ENCODE results near the gene TOB1.

- TF ChIP-seq CTCF (IDR thresholded peaks at IDR 0.05) = no peak
- TF ChIP-seq POLR2A (IDR thresholded peaks at IDR 0.05) = no peak
- TF ChIP-seq POLR2AphosphoS5 (IDR thresholded peaks at IDR 0.05) = no peak
These were observed 23.5 kb downstream of the TOB1 start for GRCh38 chr17:50842506-50843149.

All from stomach (tissue), 4 donors.